Activated naive CD8-positive, alpha-beta T cell treated with anti-CD3 and anti-CD28 coated beads for 36 hours (primary cell): ENCODE data around the gene NBPF12. TPM values are rescaled to one million over a fixed set of nuclear protein-coding genes. Genes with fewer than 3 reads are reported as not detected.
A peak's percentile ranks its signal among the peaks of the same experiment; 100 is the strongest.
"Not testable (repeated sequence)": the region's sequence is repeated elsewhere in the genome, so short reads cannot be mapped to it uniquely, and the experiment has no call there.

ENCODE experiments used
- DNase-seq: peaks from one replicate; pipeline ENCODE4 v3.0.0; 2021
- H3K27ac Mint-ChIP-seq: one replicate; pipeline ENCODE4 v1.8.0; 2022; ENCODE audit warnings: mild to moderate bottlenecking, moderate library complexity, mixed read lengths
- H3K27me3 Mint-ChIP-seq: one replicate; pipeline ENCODE4 v1.8.0; 2022; ENCODE audit warnings: mild to moderate bottlenecking, mixed read lengths
- H3K36me3 Mint-ChIP-seq: one replicate; pipeline ENCODE4 v1.8.0; 2021; ENCODE audit warnings: mild to moderate bottlenecking, mixed read lengths
- H3K4me1 Mint-ChIP-seq: one replicate; pipeline ENCODE4 v1.8.0; 2021; ENCODE audit warnings: mixed read lengths
- H3K4me3 Mint-ChIP-seq: one replicate; pipeline ENCODE4 v1.8.0; 2022; ENCODE audit warnings: mild to moderate bottlenecking, moderate library complexity, mixed read lengths
- H3K9me3 Mint-ChIP-seq: one replicate; pipeline ENCODE4 v1.8.0; 2022; ENCODE audit warnings: mixed read lengths
- total RNA-seq, 2 experiments: library from RNA; stranded (reverse); gene quantifications; one replicate each; pipeline ENCODE4 v1.2.3, GENCODE V29; 2021

The NBPF12 gene
- total RNA-seq, 2 experiments from 2014 or later: 6.0 to 6.5 TPM

DNA sequence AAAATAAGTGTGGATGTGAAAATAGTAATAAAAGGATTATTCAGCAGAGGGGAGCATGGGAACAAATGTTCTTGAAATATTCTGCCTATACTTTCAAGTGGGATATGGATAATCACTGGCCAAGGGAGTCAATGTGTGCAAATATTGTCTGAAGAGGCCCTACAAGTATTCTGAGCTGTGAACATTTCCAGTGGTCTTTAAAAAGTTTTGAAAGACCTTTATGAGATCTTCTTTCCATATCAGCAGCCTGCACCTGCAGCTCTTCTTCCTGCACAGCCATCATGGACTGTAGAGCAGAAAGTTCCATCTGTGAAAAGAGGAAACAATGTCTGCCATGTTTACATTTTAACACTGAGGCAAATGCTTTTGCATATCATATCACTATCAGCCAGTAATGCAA lies 106.4 kb downstream of the NBPF12 start:
- not testable (repeated sequence) for H3K9me3 Mint-ChIP-seq, H3K36me3 Mint-ChIP-seq, H3K27me3 Mint-ChIP-seq, DNase-seq, H3K4me3 Mint-ChIP-seq
- peak overlapping the region; percentile 7 for H3K27ac Mint-ChIP-seq
- peaks cover 37% of the 10 kb centered on the region for H3K4me1 Mint-ChIP-seq

Other genes starting within 250 kb of the NBPF12 start
- gene PRKAB2, start 234.1 kb downstream of the NBPF12 start, total RNA-seq: 1 to 10 TPM; 5.9 to 6.0 TPM